Kidney tubule cell (primary cell): ENCODE measurements around the gene HSFX4.
A peak's percentile ranks its signal among the peaks of the same experiment; 100 is the strongest.
"Not testable (repeated sequence)": the region's sequence is repeated elsewhere in the genome, so short reads cannot be mapped to it uniquely, and the experiment has no call there.

ENCODE experiments used
- DNase-seq: peaks from one replicate; pipeline ENCODE4 v3.0.0-alpha.2; 2018; ENCODE audit warnings: low spot score

The HSFX4 gene

GRCh38 chrX:149937871-149938426 is 8.6 kb downstream of the HSFX4 start:
- no peak for DNase-seq

GRCh38 chrX:149938427-149938880 is 9.1 kb downstream of the HSFX4 start, which contains the start of gene EOLA2:
Gene EOLA2 (minus strand): TSS chrX:149938491. CDS start chrX:149933874, 4,617 bp downstream.
- DNase-seq = peak; percentile 98

- DNase-seq = peak; percentile 89
Measured at GRCh38 chrX:149938881-149939654, 9.7 kb downstream of the HSFX4 start.

- no peak for DNase-seq
Measured at GRCh38 chrX:149939655-149939904, 10.2 kb downstream of the HSFX4 start.

- peak; percentile 96 for DNase-seq
Measured at GRCh38 chrX:149939905-149940673, 10.7 kb downstream of the HSFX4 start.

GRCh38 chrX:149940674-149941024 is 11.3 kb downstream of the HSFX4 start:
- not testable (repeated sequence) for DNase-seq

GRCh38 chrX:149945087-149945670 is 15.8 kb downstream of the HSFX4 start:
- not testable (repeated sequence) for DNase-seq

GRCh38 chrX:149945820-149946219 is 16.4 kb downstream of the HSFX4 start:
- not testable (repeated sequence) for DNase-seq

GRCh38 chrX:149946932-149947331 is 17.6 kb downstream of the HSFX4 start:
- not testable (repeated sequence) for DNase-seq

- peak; percentile 51 for DNase-seq
Measured at GRCh38 chrX:149948016-149948415, 18.6 kb downstream of the HSFX4 start.

GRCh38 chrX:149949743-149950436 is 20.5 kb downstream of the HSFX4 start:
- no peak for DNase-seq

- DNase-seq = peak; percentile 46
Measured at GRCh38 chrX:149950681-149951080, 21.3 kb downstream of the HSFX4 start.

- no peak for DNase-seq
Measured at GRCh38 chrX:149961572-149961971, 32.2 kb downstream of the HSFX4 start.

GRCh38 chrX:149962010-149962409 is 32.6 kb downstream of the HSFX4 start:
- DNase-seq = no peak

GRCh38 chrX:149962859-149963757 is 33.7 kb downstream of the HSFX4 start:
- DNase-seq = peak; percentile 69

GRCh38 chrX:149979126-149979644 is 49.8 kb downstream of the HSFX4 start:
- DNase-seq = no peak
